ENCODE results near the gene UBE2D3. TPM values are rescaled to one million over a fixed set of nuclear protein-coding genes. Genes with fewer than 3 reads are reported as not detected.
"Not testable (repeated sequence)": the region's sequence is repeated elsewhere in the genome, so short reads cannot be mapped to it uniquely, and the experiment has no call there.

The UBE2D3 gene
- total RNA-seq, 1 experiment from 2014 or later, result 351 TPM

GRCh38 chr4:102867278-102868152, 40.2 kb upstream of the UBE2D3 start (continued):
- TF ChIP-seq STAT6 (CRISPR knock-in tag; conservative IDR thresholded peaks at IDR 0.05; ENCODE audit: low read depth), result no peak

GRCh38 chr4:102865327-102865726, 38.0 kb upstream of the UBE2D3 start:
- CTCF ChIA-PET; H3K9me3 Mint-ChIP-seq; H3K27me3 Mint-ChIP-seq (ENCODE audit: low read depth); ATAC-seq; H3K27ac Mint-ChIP-seq; H3K4me3 Mint-ChIP-seq; DNase-seq (ENCODE audit: low spot score): not testable (repeated sequence)
- POLR2A ChIA-PET, result interaction anchor here (0.7 kb wide), 1 partner anchor 37 kb away, joined by 5 read pairs; no protein-coding TSS in a partner anchor
- peaks cover 35% of the 10 kb centered on the region for H3K4me1 Mint-ChIP-seq
- H3K36me3 Mint-ChIP-seq, result peaks cover 11% of the 10 kb centered on the region

- Mint-ChIP-seq H3K27me3 (ENCODE audit: low read depth) (no peaks in the 10 kb centered on the region), H3K36me3 (peaks cover 28% of the 10 kb centered on the region), H3K4me3 (no peak overlapping the region), H3K9me3 (peaks cover 27% of the 10 kb centered on the region), H3K4me1 (peaks cover 21% of the 10 kb centered on the region), H3K27ac (no peak overlapping the region)
- DNase-seq (ENCODE audit: low spot score) (no peak), ATAC-seq (no peak)
- POLR2A ChIA-PET, result no interaction called here
- no peak for TF ChIP-seq ATF1 (CRISPR knock-in tag; IDR thresholded peaks at IDR 0.05)
- CTCF ChIA-PET, result no interaction called here
Measured at GRCh38 chr4:102862747-102863146, 35.4 kb upstream of the UBE2D3 start.

- Mint-ChIP-seq H3K4me3 (no peak overlapping the region), H3K27ac (no peak overlapping the region), H3K4me1 (peaks cover 14% of the 10 kb centered on the region), H3K27me3 (ENCODE audit: low read depth) (no peaks in the 10 kb centered on the region), H3K36me3 (peaks cover 28% of the 10 kb centered on the region), H3K9me3 (peaks cover 27% of the 10 kb centered on the region)
- DNase-seq (ENCODE audit: low spot score) (no peak), ATAC-seq (no peak)
- CTCF ChIA-PET, result no interaction called here
- POLR2A ChIA-PET, result no interaction called here
- no peak for TF ChIP-seq MYBL2 (CRISPR knock-in tag; IDR thresholded peaks at IDR 0.05)
- no peak for TF ChIP-seq ZNF423 (CRISPR knock-in tag; IDR thresholded peaks at IDR 0.05)
- no peak for TF ChIP-seq ZNF416 (CRISPR knock-in tag; IDR thresholded peaks at IDR 0.05)
- no peak for TF ChIP-seq ATF3 (CRISPR knock-in tag; conservative IDR thresholded peaks at IDR 0.05)
- TF ChIP-seq ZNF532 (CRISPR knock-in tag; IDR thresholded peaks at IDR 0.05; ENCODE audit: borderline replicate concordance), result no peak
- no peak for TF ChIP-seq RORB (CRISPR knock-in tag; IDR thresholded peaks at IDR 0.05)
- TF ChIP-seq TP53 (CRISPR knock-in tag; IDR thresholded peaks at IDR 0.05), result no peak
- TF ChIP-seq JUN (CRISPR knock-in tag; IDR thresholded peaks at IDR 0.05), result no peak
- TF ChIP-seq ZBTB43 (CRISPR knock-in tag; IDR thresholded peaks at IDR 0.05), result no peak
- no peak for TF ChIP-seq ATF1 (CRISPR knock-in tag; IDR thresholded peaks at IDR 0.05)
- no peak for TF ChIP-seq MXD4 (CRISPR knock-in tag; IDR thresholded peaks at IDR 0.05; ENCODE audit: borderline replicate concordance)
- no peak for TF ChIP-seq EMX1 (CRISPR knock-in tag; IDR thresholded peaks at IDR 0.05)
- TF ChIP-seq E2F4 (CRISPR knock-in tag; IDR thresholded peaks at IDR 0.05; ENCODE audit: borderline replicate concordance, low read depth), result no peak
- no peak for TF ChIP-seq ZBTB21 (CRISPR knock-in tag; IDR thresholded peaks at IDR 0.05; ENCODE audit: borderline replicate concordance)
- TF ChIP-seq AR (CRISPR knock-in tag; IDR thresholded peaks at IDR 0.05), result no peak
Measured at GRCh38 chr4:102862016-102862415, 34.7 kb upstream of the UBE2D3 start.
